GM23338 (cell line): ENCODE results near the gene RXRA. TPM values are rescaled to one million over a fixed set of nuclear protein-coding genes. Genes with fewer than 3 reads are reported as not detected.

ENCODE experiments used
- ATAC-seq: fragments of 200-7000 bp; cut with Tn5 transposase; 3 replicates; pipeline ENCODE4 v1.9.1; 2020
- DNase-seq: peaks from one replicate; pipeline ENCODE4 v3.0.0-alpha.2; 2015; ENCODE audit warnings: low spot score
- H2AFZ ChIP-seq: fragments of 200-600 bp; sonication (generic); 2 replicates; pipeline ENCODE4 v1.8.0; 2016; ENCODE audit warnings: antibody characterized with exemption, mild to moderate bottlenecking, moderate library complexity
- H3F3A ChIP-seq: fragments of 200-600 bp; sonication (generic); replicated peaks from 2 replicates; pipeline ENCODE4 v1.8.0; 2017; ENCODE audit warnings: antibody characterized with exemption, mixed run types, low read depth
- H3K27ac ChIP-seq: fragments of 200-600 bp; sonication (generic); 2 replicates; pipeline ENCODE4 v1.6.1; 2016; ENCODE audit warnings: low read depth
- H3K27me3 ChIP-seq: fragments of 200-600 bp; sonication (generic); 2 replicates; pipeline ENCODE4 v1.8.0; 2016; ENCODE audit warnings: mild to moderate bottlenecking, mixed run types, moderate library complexity; ENCODE audit not compliant: insufficient read depth
- H3K36me3 ChIP-seq: fragments of 200-600 bp; sonication (generic); 2 replicates; pipeline ENCODE4 v1.8.0; 2016; ENCODE audit warnings: mild to moderate bottlenecking; ENCODE audit not compliant: insufficient read depth
- H3K4me1 ChIP-seq: fragments of 200-600 bp; sonication (generic); 2 replicates; pipeline ENCODE4 v1.8.0; 2016; ENCODE audit warnings: mild to moderate bottlenecking, moderate library complexity; ENCODE audit not compliant: insufficient read depth
- H3K4me2 ChIP-seq: fragments of 200-600 bp; sonication (generic); 2 replicates; pipeline ENCODE4 v1.7.1; 2017; ENCODE audit warnings: mixed run types
- H3K4me3 ChIP-seq: fragments of 200-600 bp; sonication (generic); 2 replicates; pipeline ENCODE4 v1.6.1; 2016; ENCODE audit warnings: mixed run types
- H3K79me2 ChIP-seq: fragments of 200-600 bp; sonication (generic); replicated peaks from 2 replicates; pipeline ENCODE4 v1.8.0; 2017; ENCODE audit warnings: mild to moderate bottlenecking; ENCODE audit not compliant: insufficient read depth
- H3K9me2 ChIP-seq: fragments of 200-600 bp; sonication (generic); 2 replicates; pipeline ENCODE4 v1.8.0; 2017; ENCODE audit not compliant: insufficient read depth
- H4K20me1 ChIP-seq: fragments of 200-600 bp; sonication (generic); replicated peaks from 2 replicates; pipeline ENCODE4 v1.8.0; 2017; ENCODE audit warnings: mild to moderate bottlenecking; ENCODE audit not compliant: insufficient read depth
- H3K27ac Mint-ChIP-seq: 2 replicates; pipeline ENCODE4 v1.8.0; 2020; ENCODE audit warnings: inconsistent platforms, mild to moderate bottlenecking, moderate library complexity, mixed read lengths
- H3K27me3 Mint-ChIP-seq: 3 replicates; pipeline ENCODE4 v1.8.0; 2022; ENCODE audit warnings: low read depth, mild to moderate bottlenecking, moderate library complexity, mixed read lengths, inconsistent platforms; ENCODE audit not compliant: insufficient read depth, poor library complexity
- H3K36me3 Mint-ChIP-seq: 3 replicates; pipeline ENCODE4 v1.8.0; 2021; ENCODE audit warnings: low read depth, mild to moderate bottlenecking, inconsistent platforms, moderate library complexity, mixed read lengths
- H3K4me1 Mint-ChIP-seq: 3 replicates; pipeline ENCODE4 v1.8.0; 2020; ENCODE audit warnings: mild to moderate bottlenecking, inconsistent platforms, mixed read lengths
- H3K4me3 Mint-ChIP-seq: 3 replicates; pipeline ENCODE4 v1.8.0; 2021; ENCODE audit warnings: moderate library complexity, mild to moderate bottlenecking, inconsistent platforms, mixed read lengths
- H3K9me3 Mint-ChIP-seq: 3 replicates; pipeline ENCODE4 v1.8.0; 2020; ENCODE audit warnings: moderate library complexity, mild to moderate bottlenecking, inconsistent platforms, mixed read lengths
- CREB1 ChIP-seq: fragments of 250-450 bp; sonication (Bioruptor Pico); IDR thresholded peaks from 2 replicates; pipeline ENCODE4 v1.5.0; 2020; ENCODE audit warnings: low read depth, mild to moderate bottlenecking, moderate library complexity
- ETS1 ChIP-seq: IDR thresholded peaks from 2 replicates; pipeline ENCODE4 v1.6.1; 2016; ENCODE audit warnings: antibody characterized with exemption
- EZH2 ChIP-seq: fragments of 200-600 bp; sonication (generic); IDR thresholded peaks from one replicate; pipeline ENCODE4 v1.8.0; 2017; ENCODE audit warnings: antibody characterized with exemption, mild to moderate bottlenecking, low read depth; ENCODE audit not compliant: unreplicated experiment
- ZNF114 ChIP-seq: fragments of 250-450 bp; sonication (Bioruptor Pico); IDR thresholded peaks from 2 replicates; pipeline ENCODE4 v1.5.0; 2020; ENCODE audit warnings: mild to moderate bottlenecking, moderate library complexity
- ZNF331 ChIP-seq: fragments of 250-450 bp; sonication (Bioruptor Pico); IDR thresholded peaks from 2 replicates; pipeline ENCODE4 v1.5.0; 2020; ENCODE audit warnings: low read depth, mild to moderate bottlenecking, moderate library complexity
- ZNF462 ChIP-seq: fragments of 250-450 bp; sonication (Bioruptor Pico); IDR thresholded peaks from 2 replicates; pipeline ENCODE4 v1.5.0; 2020; ENCODE audit warnings: mild to moderate bottlenecking, moderate library complexity
- polyA plus RNA-seq: library from polyadenylated mRNA; unstranded; fragments of >200 nt; fragmentation: Nextera tagmentation; extraction: Ambion mirVana; gene quantifications from 2 replicates; pipeline ENCODE4 v1.2.1, GENCODE V29; 2016
- total RNA-seq: library from RNA; depleted of rRNA; stranded (reverse); fragments of >200 nt; shearing (Covaris generic); gene quantifications from 2 replicates; pipeline ENCODE4 v1.2.3, GENCODE V29; 2014

Gene RXRA
- total and polyA plus RNA-seq, 2 experiments from 2014 or later, result 4.9 to 17.9 TPM

GRCh38 chr9:134406366-134407120 is 80.3 kb downstream of the RXRA start:
- H3K27me3 ChIP-seq, result no peaks in the 10 kb centered on the region
- Mint-ChIP-seq H3K36me3 (no peaks in the 10 kb centered on the region; the same call in 2 of the 3 replicates), H3K4me1 (peaks cover 16% of the 10 kb centered on the region), H3K9me3 (no peaks in the 10 kb centered on the region), H3K27me3 (peaks cover 9% of the 10 kb centered on the region), H3K4me3 (no peak overlapping the region), H3K27ac (peak overlapping the region; percentile 98)
- H4K20me1 ChIP-seq, result no peaks in the 10 kb centered on the region
- H3K27ac ChIP-seq, result peak overlapping the region; percentile 50; the same call in 1 of the 2 replicates
- TF ChIP-seq ZNF331 (CRISPR knock-in tag) (no peak), CREB1 (no peak), ZNF462 (CRISPR knock-in tag) (no peak), ZNF114 (CRISPR knock-in tag) (no peak), EZH2 (no peak), ETS1 (no peak)
- H3K4me2 ChIP-seq, result no peak overlapping the region; the same call in 1 of the 2 replicates
- no peaks in the 10 kb centered on the region for H3F3A ChIP-seq
- H3K4me3 ChIP-seq, result no peak overlapping the region
- DNase-seq (no peak), ATAC-seq (no peak)
- no peaks in the 10 kb centered on the region for H3K9me2 ChIP-seq
- H3K4me1 ChIP-seq, result no peaks in the 10 kb centered on the region
- H2AFZ ChIP-seq, result no peak overlapping the region
- no peaks in the 10 kb centered on the region for H3K79me2 ChIP-seq
- no peaks in the 10 kb centered on the region for H3K36me3 ChIP-seq
